Naive B cell (primary cell): ENCODE results near the gene LRRD1. TPM values are rescaled to one million over a fixed set of nuclear protein-coding genes. Genes with fewer than 3 reads are reported as not detected.
A peak's percentile ranks its signal among the peaks of the same experiment; 100 is the strongest.

Experiments
- ATAC-seq, 2 donors: fragments of 150-1000 bp; cut with Tn5 transposase; 2 replicates each; pipeline ENCODE4 v1.10.0; 2021; ENCODE audit warnings: low read depth in 2 of 2, mild to moderate bottlenecking in 2 of 2, moderate library complexity in 2 of 2
- DNase-seq: peaks from one replicate; pipeline ENCODE4 v3.0.0; 2022
- H3K27ac Mint-ChIP-seq, 6 donors: one replicate each; pipeline ENCODE4 v1.8.0; 2020 to 2022; ENCODE audit warnings: mild to moderate bottlenecking in 6 of 6, mixed read lengths in 6 of 6, moderate library complexity in 5 of 6, inconsistent platforms in 2 of 6
- H3K27me3 Mint-ChIP-seq, 3 donors: one replicate each; pipeline ENCODE4 v1.8.0; 2021 to 2022; ENCODE audit warnings: mixed read lengths in 3 of 3, mild to moderate bottlenecking in 1 of 3
- H3K36me3 Mint-ChIP-seq, 2 donors: one replicate each; pipeline ENCODE4 v1.8.0; 2020 to 2022; ENCODE audit warnings: mixed read lengths in 2 of 2, inconsistent platforms in 1 of 2, mild to moderate bottlenecking in 1 of 2
- H3K4me1 Mint-ChIP-seq, 3 donors: one replicate each; pipeline ENCODE4 v1.8.0; 2020 to 2022; ENCODE audit warnings: mixed read lengths in 3 of 3, inconsistent platforms in 1 of 3, mild to moderate bottlenecking in 1 of 3, moderate library complexity in 1 of 3
- H3K4me3 Mint-ChIP-seq, 8 donors: one replicate each; pipeline ENCODE4 v1.8.0; 2020 to 2022; ENCODE audit warnings: mild to moderate bottlenecking in 8 of 8, mixed read lengths in 8 of 8, moderate library complexity in 8 of 8, inconsistent platforms in 2 of 8
- H3K9me3 Mint-ChIP-seq, 7 donors: one replicate each; pipeline ENCODE4 v1.8.0; 2020 to 2022; ENCODE audit warnings: mixed read lengths in 7 of 7, mild to moderate bottlenecking in 5 of 7, inconsistent platforms in 2 of 7, moderate library complexity in 1 of 7
- polyA plus RNA-seq, 6 donors: library from polyadenylated mRNA; unstranded; fragments of 300-500 nt; fragmentation: Illumina TruSeq; gene quantifications; one replicate each; pipeline ENCODE4 v1.2.3, GENCODE V29; 2021; ENCODE audit warnings: low read depth in 6 of 6

Gene LRRD1
- polyA plus RNA-seq, 6 donors from 2014 or later: not detected

- Mint-ChIP-seq H3K9me3 (peaks cover 0 to 1% (median 0%) of the 10 kb centered on the region in 7 donors), H3K36me3 (peaks cover 35 to 39% of the 10 kb centered on the region in 2 donors), H3K27ac (peak overlapping the region in 1 of 6 donors; percentile 32), H3K27me3 (no peaks in the 10 kb centered on the region), H3K4me3 (no peak overlapping the region), H3K4me1 (no peaks in the 10 kb centered on the region)
- DNase-seq (no peak), ATAC-seq (no peak)
Observed at GRCh38 chr7:92095380-92095779, 83.6 kb downstream of the LRRD1 start.

Other genes starting within 250 kb of the LRRD1 start
- 10 to 100 TPM; 18.2 to 52.9 (median 21.0) TPM for gene AKAP9, start 238.3 kb downstream of the LRRD1 start, polyA plus RNA-seq
- gene CYP51A1, start 44.7 kb downstream of the LRRD1 start, polyA plus RNA-seq: 10 to 100 TPM in 5 of 6 donors, 1 to 10 TPM in 1; 9.1 to 28.8 (median 15.6) TPM
- 10 to 100 TPM; 14.5 to 23.8 (median 19.6) TPM for gene KRIT1, start 66.8 kb upstream of the LRRD1 start, polyA plus RNA-seq
- 10 to 100 TPM in 3 of 6 donors, 1 to 10 TPM in 3; 5.2 to 15.4 (median 9.8) TPM for gene ANKIB1, start 66.8 kb upstream of the LRRD1 start, polyA plus RNA-seq